ENCODE results near the gene TMEM134.

Gene TMEM134

DNA sequence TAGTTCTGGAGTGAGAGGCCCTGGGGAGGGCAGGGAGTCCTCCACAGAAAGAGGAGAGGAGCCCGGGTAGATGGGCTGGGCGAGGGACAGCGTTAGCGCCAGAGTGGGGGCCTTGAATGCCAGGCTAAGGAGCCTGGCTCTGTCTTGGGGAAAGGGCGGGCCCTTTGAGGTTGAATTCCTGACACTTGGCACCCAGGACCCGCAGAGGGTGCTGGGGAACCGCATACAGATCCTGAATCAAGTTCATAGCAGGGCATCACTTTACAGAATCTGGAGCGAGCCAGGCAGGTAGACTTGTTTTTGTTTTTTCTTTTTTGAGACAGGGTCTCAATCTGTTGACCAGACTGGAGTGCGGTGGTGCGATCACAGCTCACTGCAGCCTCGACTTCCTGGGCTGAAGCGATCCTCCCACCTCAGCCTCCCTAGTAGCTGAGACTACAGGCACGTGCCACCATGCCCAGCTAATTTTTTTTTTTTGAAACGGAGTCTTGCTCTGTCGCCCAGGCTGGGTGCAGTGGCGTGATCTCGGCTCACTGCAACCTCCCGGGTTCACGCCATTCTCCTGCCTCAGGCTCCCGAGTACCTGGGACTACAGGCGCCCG, 47.5 kb downstream of the TMEM134 start:
- TF ChIP-seq, protein P1, sequence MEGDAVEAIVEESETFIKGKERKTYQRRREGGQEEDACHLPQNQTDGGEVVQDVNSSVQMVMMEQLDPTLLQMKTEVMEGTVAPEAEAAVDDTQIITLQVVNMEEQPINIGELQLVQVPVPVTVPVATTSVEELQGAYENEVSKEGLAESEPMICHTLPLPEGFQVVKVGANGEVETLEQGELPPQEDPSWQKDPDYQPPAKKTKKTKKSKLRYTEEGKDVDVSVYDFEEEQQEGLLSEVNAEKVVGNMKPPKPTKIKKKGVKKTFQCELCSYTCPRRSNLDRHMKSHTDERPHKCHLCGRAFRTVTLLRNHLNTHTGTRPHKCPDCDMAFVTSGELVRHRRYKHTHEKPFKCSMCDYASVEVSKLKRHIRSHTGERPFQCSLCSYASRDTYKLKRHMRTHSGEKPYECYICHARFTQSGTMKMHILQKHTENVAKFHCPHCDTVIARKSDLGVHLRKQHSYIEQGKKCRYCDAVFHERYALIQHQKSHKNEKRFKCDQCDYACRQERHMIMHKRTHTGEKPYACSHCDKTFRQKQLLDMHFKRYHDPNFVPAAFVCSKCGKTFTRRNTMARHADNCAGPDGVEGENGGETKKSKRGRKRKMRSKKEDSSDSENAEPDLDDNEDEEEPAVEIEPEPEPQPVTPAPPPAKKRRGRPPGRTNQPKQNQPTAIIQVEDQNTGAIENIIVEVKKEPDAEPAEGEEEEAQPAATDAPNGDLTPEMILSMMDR (IDR thresholded peaks at IDR 0.05): no peak
- H3K27ac ChIP-seq: peak overlapping the region; percentile 86

DNA sequence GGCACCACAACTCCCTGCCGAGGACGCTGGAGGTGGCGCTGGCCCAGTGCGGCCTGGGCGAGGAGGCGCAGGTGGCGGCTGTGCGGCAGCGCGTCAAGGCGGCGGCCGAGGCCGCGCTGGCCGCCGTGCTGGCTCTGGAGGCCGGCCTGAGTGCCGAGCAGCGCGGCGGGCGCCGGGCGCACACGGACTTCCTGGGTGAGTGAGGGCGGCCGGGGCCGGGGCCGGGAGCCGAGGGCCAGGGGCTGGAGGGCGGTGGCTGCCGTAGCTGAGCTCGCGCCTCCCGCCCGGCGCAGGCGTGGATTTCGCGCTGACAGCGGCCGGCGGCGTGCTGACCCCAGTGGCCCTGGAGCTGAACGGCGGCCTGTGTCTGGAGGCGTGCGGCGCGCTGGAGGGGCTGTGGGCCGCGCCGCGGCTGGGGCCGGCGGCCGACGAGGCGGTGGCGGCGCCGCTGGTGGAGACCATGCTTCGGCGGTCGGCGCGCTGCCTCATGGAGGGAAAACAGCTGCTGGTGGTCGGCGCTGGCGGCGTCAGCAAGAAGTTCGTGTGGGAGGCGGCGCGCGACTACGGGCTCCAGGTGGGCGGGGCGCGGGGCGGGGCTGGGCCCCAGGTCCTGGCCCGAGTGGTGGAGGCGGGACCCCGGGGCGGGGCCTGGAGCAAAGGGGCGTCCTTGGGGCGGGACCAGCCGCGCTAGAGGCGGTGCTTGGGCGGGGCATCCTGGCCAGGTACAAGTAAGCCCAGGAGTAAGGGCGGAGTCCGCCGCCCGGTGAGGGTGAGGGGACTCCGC, 48.2 kb downstream of the TMEM134 start:
- TF ChIP-seq, protein P1 (IDR thresholded peaks at IDR 0.05): peak; percentile 7; the same call in 1 of the 2 replicates
- no peak for TF ChIP-seq ZFX (IDR thresholded peaks at IDR 0.05; ENCODE audit: borderline replicate concordance)
- H3K27ac ChIP-seq: peak overlapping the region; percentile 86

DNA sequence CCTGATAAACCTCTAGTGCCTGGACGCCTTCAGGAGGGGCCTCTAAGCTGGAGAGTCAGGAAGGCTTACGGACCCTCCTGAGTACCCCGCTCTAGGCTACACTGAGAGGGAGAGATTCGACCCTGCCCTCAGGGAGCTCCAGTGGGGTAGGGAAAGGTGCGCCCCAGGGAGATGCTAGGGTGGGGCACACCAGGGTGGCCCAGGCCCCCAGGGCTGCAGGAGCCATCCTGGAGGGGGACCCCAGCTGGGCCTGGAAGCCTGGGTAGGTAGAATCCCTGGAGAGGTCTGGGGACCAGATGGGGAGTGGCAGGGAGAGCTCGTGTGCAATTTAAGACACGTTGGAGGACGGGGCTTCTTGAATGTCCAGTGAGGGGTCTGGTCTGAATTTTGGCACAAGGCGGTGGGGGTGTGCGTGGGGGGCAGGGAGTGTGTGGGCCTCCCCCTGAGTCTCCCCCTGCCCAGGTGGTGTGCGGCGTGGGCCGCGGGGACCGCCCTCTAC, 48.9 kb downstream of the TMEM134 start:
- TF ChIP-seq ZFX (IDR thresholded peaks at IDR 0.05; ENCODE audit: borderline replicate concordance): no peak
- TF ChIP-seq, protein P1 (IDR thresholded peaks at IDR 0.05): no peak
- peak overlapping the region; percentile 86 for H3K27ac ChIP-seq

DNA sequence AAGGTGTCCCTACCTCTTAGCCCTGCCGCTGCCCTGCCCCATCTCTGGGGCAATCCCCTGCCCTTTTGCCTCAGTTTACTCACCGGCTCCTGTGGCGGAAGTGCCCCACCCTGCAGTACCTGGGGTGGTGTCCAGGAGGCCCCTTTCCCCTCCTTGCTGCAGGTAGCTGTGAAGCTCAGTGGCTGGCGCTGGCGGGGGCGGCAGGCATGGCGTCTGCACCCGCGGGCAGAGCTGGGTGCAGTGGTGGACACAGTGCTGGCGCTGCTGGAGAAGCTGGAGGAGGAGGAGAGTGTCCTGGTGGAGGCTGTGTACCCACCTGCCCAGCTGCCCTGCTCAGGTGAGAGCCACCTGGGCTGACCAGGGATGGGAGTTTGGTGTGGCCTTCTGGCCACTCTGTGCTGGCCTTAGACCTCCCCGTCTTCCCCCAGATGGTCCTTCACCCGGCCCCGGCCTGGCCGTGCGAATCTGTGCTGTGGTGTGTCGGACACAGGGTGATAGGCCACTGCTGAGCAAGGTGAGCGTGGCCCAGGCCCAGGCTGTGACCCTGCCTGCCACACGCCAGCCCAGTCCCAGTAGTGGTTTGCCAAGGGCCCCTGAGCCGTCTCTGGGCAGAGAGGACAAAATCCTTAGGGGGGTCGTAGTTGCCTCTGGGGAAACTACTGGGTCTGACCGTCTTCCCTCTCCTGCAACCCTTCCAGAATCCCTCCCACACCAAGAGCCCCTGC, 49.6 kb downstream of the TMEM134 start:
- peak overlapping the region; percentile 86; the same call in 1 of the 2 replicates for H3K27ac ChIP-seq
- TF ChIP-seq, protein P1 (IDR thresholded peaks at IDR 0.05): no peak

DNA sequence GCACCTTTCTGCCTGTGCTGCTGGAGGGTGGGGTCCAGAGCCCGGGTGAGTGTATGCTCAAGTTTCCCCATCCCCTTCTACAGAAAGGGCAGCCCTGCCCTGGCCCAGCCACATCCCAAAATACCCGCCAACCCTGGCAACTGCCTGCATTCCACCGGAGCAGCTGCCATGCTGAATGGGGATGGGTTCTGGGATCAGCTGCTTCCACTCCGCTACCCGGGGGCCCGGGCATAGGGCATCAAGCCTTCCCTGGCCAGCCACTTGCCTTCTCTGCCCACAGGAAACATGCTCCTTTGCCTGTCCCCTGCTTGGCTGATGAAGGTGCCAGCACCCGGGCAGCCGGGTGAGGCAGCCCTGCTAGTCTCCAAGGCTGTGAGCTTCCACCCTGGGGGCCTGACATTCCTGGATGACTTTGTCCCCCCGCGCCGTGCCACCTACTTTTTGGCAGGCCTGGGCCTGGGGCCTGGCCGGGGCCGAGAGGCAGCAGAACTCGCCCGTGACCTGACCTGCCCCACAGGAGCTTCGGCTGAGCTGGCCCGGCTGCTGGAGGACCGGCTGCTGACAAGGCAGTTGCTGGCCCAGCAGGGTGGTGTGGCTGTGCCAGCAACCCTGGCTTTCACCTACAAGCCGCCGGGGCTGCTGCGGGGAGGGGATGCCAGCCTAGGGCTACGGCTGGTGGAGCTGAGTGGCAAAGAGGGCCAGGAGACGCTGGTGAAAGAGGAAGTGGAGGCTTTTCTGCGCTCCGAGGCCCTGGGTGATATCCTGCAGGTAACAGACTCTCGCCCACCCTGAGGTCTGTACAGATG, 50.4 kb downstream of the TMEM134 start:
- H3K27ac ChIP-seq: peak overlapping the region; percentile 18; the same call in 1 of the 2 replicates
- no peak for TF ChIP-seq ZFX (IDR thresholded peaks at IDR 0.05; ENCODE audit: borderline replicate concordance)
- TF ChIP-seq, protein P1 (IDR thresholded peaks at IDR 0.05): no peak

DNA sequence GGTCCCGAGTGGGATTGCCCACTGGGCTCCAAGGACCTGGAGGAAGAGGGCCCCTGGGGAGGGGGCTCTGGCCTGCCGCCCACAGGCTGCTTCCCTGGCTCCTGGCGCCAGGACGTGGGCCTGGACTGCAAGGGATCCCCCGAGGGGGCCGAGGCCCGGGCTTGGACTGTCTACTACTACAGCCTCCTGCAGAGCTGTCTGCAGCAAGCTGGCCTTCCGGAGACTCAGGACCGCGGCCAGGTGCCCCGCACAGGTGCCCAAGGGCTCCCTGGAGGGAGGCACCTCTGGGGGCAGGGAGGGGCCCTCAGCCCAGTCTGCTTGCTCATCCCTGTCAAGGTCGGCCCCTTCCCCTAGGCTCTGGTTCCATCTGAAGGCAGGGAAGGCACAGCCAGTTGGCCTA, 51.6 kb downstream of the TMEM134 start:
- H3K27ac ChIP-seq: no peak overlapping the region
- TF ChIP-seq ZFX (IDR thresholded peaks at IDR 0.05; ENCODE audit: borderline replicate concordance): no peak
- TF ChIP-seq, protein P1 (IDR thresholded peaks at IDR 0.05): no peak

All from 22Rv1 (cell line).